Breast epithelium (tissue), 3 donors: ENCODE data around the gene IFTAP.

ENCODE experiments used
- CTCF ChIP-seq, 3 donors: fragments of 450-650 bp; IDR thresholded peaks; one replicate each; pipeline ENCODE4 v1.5.1; 2016 to 2017; ENCODE audit warnings: antibody characterized with exemption in 3 of 3, mild to moderate bottlenecking in 3 of 3, moderate library complexity in 3 of 3
- POLR2A ChIP-seq: fragments of 450-650 bp; IDR thresholded peaks from one replicate; pipeline ENCODE4 v1.6.1; 2016; ENCODE audit warnings: antibody characterized with exemption, mild to moderate bottlenecking, moderate library complexity

- no peak for TF ChIP-seq POLR2A
- TF ChIP-seq CTCF (IDR thresholded peaks at IDR 0.05), result no peak
Measured at GRCh38 chr11:36569095-36569494, 25.2 kb upstream of the IFTAP start.
